HCT116 (cell line): Measurements from ENCODE around the gene OR10J1. TPM values are rescaled to one million over a fixed set of nuclear protein-coding genes. Genes with fewer than 3 reads are reported as not detected.

Experiments used
- ATAC-seq: fragments of 200-7000 bp; cut with Tn5 transposase; 2 replicates; pipeline ENCODE4 v1.9.1; 2020; ENCODE audit warnings: mild to moderate bottlenecking, moderate library complexity
- BruUV-seq: library from RNA; stranded (reverse); fragments of 400-500 nt; replicated peaks from 2 replicates; lab custom pipeline; 2021; lab: Mats Ljungman, UMichigan
- CTCF ChIA-PET: fragments of 300-600 bp; sonication (Branson Sonifier 250); formaldehyde crosslinking; loops from one replicate; lab custom pipeline; 2021; ENCODE audit warnings: antibody characterized with exemption; lab: Charles Lee
- POLR2A ChIA-PET: fragments of 300-600, 350-600 bp; sonication (Branson Sonifier 250); formaldehyde crosslinking; loops from one replicate; lab custom pipeline; 2021; ENCODE audit warnings: antibody characterized with exemption; lab: Charles Lee
- RAD21 ChIA-PET, 2 experiments: fragments of 300-600 bp; sonication (Branson Sonifier 250); formaldehyde crosslinking; loops; one replicate each; lab custom pipeline; 2023; ENCODE audit warnings: low total read pairs in 2 of 2; ENCODE audit not compliant: uncharacterized antibody in 2 of 2, unreplicated experiment in 2 of 2, low non-redundant PET in 1 of 2; lab: Charles Lee
- DNase-seq: peaks from one replicate; pipeline ENCODE4 v3.0.0-alpha.2; 2010; ENCODE audit warnings: low read depth, low spot score
- H2AFZ ChIP-seq: fragments of 200-600 bp; shearing (Covaris generic), sonication (generic); 2 replicates; pipeline ENCODE4 v1.6.1; 2017; ENCODE audit warnings: low read depth, mixed run types, mixed read lengths, antibody characterized with exemption, low read length; ENCODE audit not compliant: poor library complexity, severe bottlenecking
- H3K27ac ChIP-seq: 2 replicates; pipeline ENCODE4 v1.5.1; 2012; ENCODE audit warnings: low read depth, low read length
- H3K27me3 ChIP-seq: fragments of 200-600 bp; sonication (generic); 2 replicates; pipeline ENCODE4 v1.6.1; 2016; ENCODE audit warnings: mixed run types, low read length, mixed read lengths; ENCODE audit not compliant: insufficient read depth
- H3K36me3 ChIP-seq, 2 experiments: fragments of 200-500 bp in 1 of 2; fragments of 200-600 bp in 1 of 2; sonication (Bioruptor generic) in 1 of 2; sonication (generic) in 1 of 2; 2 replicates each; pipeline versions ENCODE4 v1.5.1 to v1.6.1; 2014 to 2016; ENCODE audit warnings: low read length in 2 of 2, inconsistent platforms in 1 of 2, mixed read lengths in 1 of 2, mixed run types in 1 of 2; ENCODE audit not compliant: insufficient read depth in 2 of 2, control insufficient read depth in 1 of 2
- H3K4me1 ChIP-seq, 2 experiments: fragments of 200-600 bp in 1 of 2; sonication (generic) in 1 of 2; 2 replicates each; pipeline versions ENCODE4 v1.5.1 to v1.6.1; 2012 to 2017; ENCODE audit warnings: low read length in 2 of 2, inconsistent platforms in 1 of 2, mild to moderate bottlenecking in 1 of 2, mixed read lengths in 1 of 2, mixed run types in 1 of 2, moderate library complexity in 1 of 2; ENCODE audit not compliant: insufficient read depth in 2 of 2, control insufficient read depth in 1 of 2
- H3K4me2 ChIP-seq: fragments of 200-600 bp; sonication (generic); 2 replicates; pipeline ENCODE4 v1.6.1; 2017; ENCODE audit warnings: mixed run types, low read length, mixed read lengths
- H3K4me3 ChIP-seq, 2 experiments: fragments of 200-600 bp in 1 of 2; sonication (generic) in 1 of 2; replicated peaks in 1 of 2; 2 replicates each; pipeline ENCODE4 v1.5.1; 2011 to 2016; ENCODE audit warnings: low read length in 2 of 2, control low read depth in 1 of 2, low read depth in 1 of 2, mild to moderate bottlenecking in 1 of 2, mixed read lengths in 1 of 2, mixed run types in 1 of 2
- H3K79me2 ChIP-seq: fragments of 200-600 bp; sonication (generic); 2 replicates; pipeline ENCODE4 v1.6.1; 2017; ENCODE audit warnings: mild to moderate bottlenecking, mixed run types, low read length, moderate library complexity, mixed read lengths; ENCODE audit not compliant: insufficient read depth
- H3K9ac ChIP-seq: fragments of 200-600 bp; sonication (generic); 2 replicates; pipeline ENCODE4 v1.6.1; 2016; ENCODE audit warnings: low read length, mixed read lengths
- H3K9me2 ChIP-seq: fragments of 200-600 bp; sonication (generic), shearing (Covaris generic); 2 replicates; pipeline ENCODE4 v1.6.1; 2017; ENCODE audit warnings: mixed run types, mild to moderate bottlenecking, moderate library complexity; ENCODE audit not compliant: insufficient read depth
- H3K9me3 ChIP-seq, 2 experiments: fragments of 200-500 bp in 1 of 2; fragments of 200-600 bp in 1 of 2; sonication (Bioruptor generic) in 1 of 2; sonication (generic) in 1 of 2; 2 replicates each; pipeline ENCODE4 v1.6.1; 2014 to 2017; ENCODE audit warnings: low read length in 2 of 2, mixed read lengths in 2 of 2, inconsistent platforms in 1 of 2, low read depth in 1 of 2, mild to moderate bottlenecking in 1 of 2, mixed run types in 1 of 2, moderate library complexity in 1 of 2; ENCODE audit not compliant: control insufficient read depth in 1 of 2, insufficient read depth in 1 of 2
- H4K20me1 ChIP-seq: fragments of 200-600 bp; sonication (generic), shearing (Covaris generic); 2 replicates; pipeline ENCODE4 v1.6.1; 2017; ENCODE audit warnings: mixed run types, mild to moderate bottlenecking, moderate library complexity; ENCODE audit not compliant: insufficient read depth
- CBX3 ChIP-seq: IDR thresholded peaks from 2 replicates; pipeline ENCODE4 v1.6.1; 2012; ENCODE audit warnings: low read depth
- EGR1 ChIP-seq: IDR thresholded peaks from 2 replicates; pipeline ENCODE4 v1.6.1; 2012; ENCODE audit warnings: low read depth
- ELF1 ChIP-seq: IDR thresholded peaks from 2 replicates; pipeline ENCODE4 v1.6.1; 2012; ENCODE audit warnings: low read depth, borderline replicate concordance
- EZH2 ChIP-seq: fragments of 200-600 bp; sonication (generic); IDR thresholded peaks from 2 replicates; pipeline ENCODE4 v1.6.1; 2017; ENCODE audit warnings: antibody characterized with exemption, mixed run types
- EZH2phosphoT487 ChIP-seq: fragments of 200-600 bp; IDR thresholded peaks from 2 replicates; pipeline ENCODE4 v1.6.1; 2018; ENCODE audit warnings: antibody characterized with exemption, borderline replicate concordance
- POLR2AphosphoS5 ChIP-seq: IDR thresholded peaks from 2 replicates; pipeline ENCODE4 v1.6.1; 2011; ENCODE audit warnings: mild to moderate bottlenecking, low read depth, low read length, moderate library complexity
- RAD21 ChIP-seq: IDR thresholded peaks from 2 replicates; pipeline ENCODE4 v1.6.1; 2012; ENCODE audit warnings: low read depth, mild to moderate bottlenecking
- SRF ChIP-seq: IDR thresholded peaks from 2 replicates; pipeline ENCODE4 v1.6.1; 2012; ENCODE audit warnings: low read depth
- ZFX ChIP-seq: fragments of 450-650 bp; IDR thresholded peaks from 2 replicates; pipeline ENCODE4 v1.6.1; 2017
- ZNF274 ChIP-seq: fragments of 200-500 bp; sonication (Bioruptor generic); IDR thresholded peaks from 2 replicates; pipeline ENCODE4 v1.6.1; 2014; ENCODE audit warnings: mild to moderate bottlenecking, low read depth, low read length, inconsistent platforms
- intact Hi-C: fragments of 100-400 bp; cut with micrococcal nuclease; formaldehyde crosslinking; loops from 2 replicates; pipeline ENCODE4 v1.10.0; 2022
- total RNA-seq: library from RNA; stranded (reverse); gene quantifications from one replicate; pipeline ENCODE4 v1.2.1, GENCODE V29; 2021; ENCODE audit not compliant: unreplicated experiment
- TF ChIP-seq, protein P1 (sequence below): IDR thresholded peaks from 2 replicates; pipeline ENCODE4 v1.6.1; 2012
- TF ChIP-seq, protein P2 (sequence below): IDR thresholded peaks from 2 replicates; pipeline ENCODE4 v1.6.1; 2011; ENCODE audit warnings: mild to moderate bottlenecking, low read length, moderate library complexity; ENCODE audit not compliant: insufficient replicate concordance; ENCODE audit errors: extremely low read depth
- TF ChIP-seq, protein P3 (sequence below), 3 experiments: fragments of 200-600 bp in 1 of 3; sonication (generic) in 1 of 3; IDR thresholded peaks in 2 of 3; conservative IDR thresholded peaks in 1 of 3; 2 replicates each; pipeline ENCODE4 v1.5.1; 2012 to 2017; ENCODE audit warnings: low read depth in 2 of 3, low read length in 2 of 3, antibody characterized with exemption in 1 of 3, borderline replicate concordance in 1 of 3, control low read depth in 1 of 3, mild to moderate bottlenecking in 1 of 3, mixed read lengths in 1 of 3, mixed run types in 1 of 3, moderate library complexity in 1 of 3; ENCODE audit not compliant: insufficient read depth in 1 of 3

Gene OR10J1
- total RNA-seq, 1 experiment from 2014 or later: not detected

DNA sequence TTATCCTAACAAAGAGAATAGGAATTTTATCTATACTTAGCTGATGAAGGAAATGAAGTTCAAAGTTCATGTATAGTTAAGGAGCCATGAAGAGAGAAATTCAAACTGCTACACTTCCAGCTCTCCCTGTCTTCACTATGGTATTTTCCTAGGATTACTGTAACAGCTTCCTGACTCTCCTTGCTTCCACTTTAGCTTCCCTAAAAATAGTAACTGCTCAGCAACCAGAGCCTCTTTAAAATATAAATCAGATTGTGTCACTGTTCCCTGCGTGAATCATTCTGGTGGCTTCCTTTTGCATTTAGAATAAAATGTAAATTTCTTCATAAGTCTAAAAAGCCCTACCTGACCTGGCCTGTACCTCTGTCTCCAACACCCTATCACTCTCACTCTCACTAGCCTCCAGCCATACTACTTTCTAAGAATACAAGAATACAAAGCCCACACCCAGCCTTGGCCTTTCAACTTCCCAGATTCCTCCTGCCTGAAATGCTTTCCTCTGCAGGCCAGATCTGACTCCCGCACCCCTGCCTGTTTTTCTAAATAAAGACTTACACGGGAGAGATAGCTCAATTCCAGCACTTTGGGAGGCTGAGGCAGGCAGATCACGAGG is 30.5 kb downstream of the OR10J1 start:
- POLR2A ChIA-PET: no interaction called here

DNA sequence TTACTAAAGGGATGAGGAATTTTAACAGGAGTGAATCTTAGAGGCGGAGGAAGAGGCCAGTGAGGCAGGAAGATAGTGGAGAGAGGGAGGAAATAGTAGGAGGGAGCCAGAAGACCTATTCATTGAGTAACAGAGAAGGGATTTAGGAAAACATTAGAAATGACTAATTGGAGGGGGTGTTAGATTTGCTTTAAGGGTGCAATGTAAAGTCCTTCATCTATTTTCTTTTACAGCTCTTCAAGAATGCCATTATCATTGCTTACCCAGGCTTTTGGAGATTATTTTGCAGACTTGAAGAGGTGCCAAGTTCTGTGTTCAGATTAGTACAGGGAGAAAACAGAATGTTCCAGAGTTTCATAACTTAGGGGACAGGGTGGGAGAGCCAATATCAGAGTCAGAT is 33.8 kb downstream of the OR10J1 start:
- no TSS peak for BruUV-seq
- Histone ChIP-seq H3K27ac (no peak overlapping the region), H3K9me3 (no peaks in the 10 kb centered on the region), H3K4me3 (no peak overlapping the region), H3K9me2 (no peaks in the 10 kb centered on the region), H3K9ac (no peak overlapping the region), H3K27me3 (peaks cover 22% of the 10 kb centered on the region), H3K79me2 (no peaks in the 10 kb centered on the region), H4K20me1 (no peaks in the 10 kb centered on the region), H3K36me3 (no peaks in the 10 kb centered on the region), H3K4me1 (no peaks in the 10 kb centered on the region), H3K4me2 (no peak overlapping the region), H2AFZ (no peak overlapping the region)
- no peak for DNase-seq
- RAD21 ChIA-PET: no interaction called here
- ATAC-seq: no peak
- POLR2A ChIA-PET: no interaction called here
- intact Hi-C loops: no loop called here
- CTCF ChIA-PET: no interaction called here
- TF ChIP-seq, protein P1, sequence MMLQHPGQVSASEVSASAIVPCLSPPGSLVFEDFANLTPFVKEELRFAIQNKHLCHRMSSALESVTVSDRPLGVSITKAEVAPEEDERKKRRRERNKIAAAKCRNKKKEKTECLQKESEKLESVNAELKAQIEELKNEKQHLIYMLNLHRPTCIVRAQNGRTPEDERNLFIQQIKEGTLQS: no peak
- no peak for TF ChIP-seq ZNF274
- no peak for TF ChIP-seq ELF1
- TF ChIP-seq ZFX: no peak
- no peak for TF ChIP-seq EZH2
- no peak for TF ChIP-seq EZH2phosphoT487
- TF ChIP-seq EGR1: no peak
- no peak for TF ChIP-seq SRF
- TF ChIP-seq, protein P2, sequence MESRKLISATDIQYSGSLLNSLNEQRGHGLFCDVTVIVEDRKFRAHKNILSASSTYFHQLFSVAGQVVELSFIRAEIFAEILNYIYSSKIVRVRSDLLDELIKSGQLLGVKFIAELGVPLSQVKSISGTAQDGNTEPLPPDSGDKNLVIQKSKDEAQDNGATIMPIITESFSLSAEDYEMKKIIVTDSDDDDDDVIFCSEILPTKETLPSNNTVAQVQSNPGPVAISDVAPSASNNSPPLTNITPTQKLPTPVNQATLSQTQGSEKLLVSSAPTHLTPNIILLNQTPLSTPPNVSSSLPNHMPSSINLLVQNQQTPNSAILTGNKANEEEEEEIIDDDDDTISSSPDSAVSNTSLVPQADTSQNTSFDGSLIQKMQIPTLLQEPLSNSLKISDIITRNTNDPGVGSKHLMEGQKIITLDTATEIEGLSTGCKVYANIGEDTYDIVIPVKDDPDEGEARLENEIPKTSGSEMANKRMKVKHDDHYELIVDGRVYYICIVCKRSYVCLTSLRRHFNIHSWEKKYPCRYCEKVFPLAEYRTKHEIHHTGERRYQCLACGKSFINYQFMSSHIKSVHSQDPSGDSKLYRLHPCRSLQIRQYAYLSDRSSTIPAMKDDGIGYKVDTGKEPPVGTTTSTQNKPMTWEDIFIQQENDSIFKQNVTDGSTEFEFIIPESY: no peak
- TF ChIP-seq RAD21: no peak

More for the DNA sequence above, 30.5 kb downstream of the OR10J1 start:
- ChIA-PET CTCF (no interaction called here), RAD21 (no interaction called here)
- Histone ChIP-seq H3K9me2 (no peaks in the 10 kb centered on the region), H4K20me1 (no peaks in the 10 kb centered on the region; the same call in 1 of the 2 replicates), H2AFZ (no peak overlapping the region), H3K9ac (no peak overlapping the region), H3K4me1 (no peaks in the 10 kb centered on the region), H3K27ac (no peak overlapping the region), H3K4me2 (no peak overlapping the region), H3K79me2 (no peaks in the 10 kb centered on the region), H3K9me3 (no peaks in the 10 kb centered on the region), H3K4me3 (no peak overlapping the region), H3K27me3 (peaks cover 22% of the 10 kb centered on the region), H3K36me3 (no peaks in the 10 kb centered on the region)
- no TSS peak for BruUV-seq
- ATAC-seq (no peak), DNase-seq (no peak)
- TF ChIP-seq CBX3: no peak
- TF ChIP-seq, protein P3, sequence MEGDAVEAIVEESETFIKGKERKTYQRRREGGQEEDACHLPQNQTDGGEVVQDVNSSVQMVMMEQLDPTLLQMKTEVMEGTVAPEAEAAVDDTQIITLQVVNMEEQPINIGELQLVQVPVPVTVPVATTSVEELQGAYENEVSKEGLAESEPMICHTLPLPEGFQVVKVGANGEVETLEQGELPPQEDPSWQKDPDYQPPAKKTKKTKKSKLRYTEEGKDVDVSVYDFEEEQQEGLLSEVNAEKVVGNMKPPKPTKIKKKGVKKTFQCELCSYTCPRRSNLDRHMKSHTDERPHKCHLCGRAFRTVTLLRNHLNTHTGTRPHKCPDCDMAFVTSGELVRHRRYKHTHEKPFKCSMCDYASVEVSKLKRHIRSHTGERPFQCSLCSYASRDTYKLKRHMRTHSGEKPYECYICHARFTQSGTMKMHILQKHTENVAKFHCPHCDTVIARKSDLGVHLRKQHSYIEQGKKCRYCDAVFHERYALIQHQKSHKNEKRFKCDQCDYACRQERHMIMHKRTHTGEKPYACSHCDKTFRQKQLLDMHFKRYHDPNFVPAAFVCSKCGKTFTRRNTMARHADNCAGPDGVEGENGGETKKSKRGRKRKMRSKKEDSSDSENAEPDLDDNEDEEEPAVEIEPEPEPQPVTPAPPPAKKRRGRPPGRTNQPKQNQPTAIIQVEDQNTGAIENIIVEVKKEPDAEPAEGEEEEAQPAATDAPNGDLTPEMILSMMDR (IDR thresholded peaks at IDR 0.05 in 2 of 3, conservative IDR thresholded peaks at IDR 0.05 in 1 of 3; ENCODE audit: borderline replicate concordance in 1 of 3, insufficient read depth in 1 of 3, low read depth in 2 of 3, low read length in 2 of 3): no peak
- TF ChIP-seq POLR2AphosphoS5: no peak
- TF ChIP-seq, protein P1: no peak
- TF ChIP-seq EGR1: no peak
- TF ChIP-seq EZH2: no peak
- intact Hi-C loops: no loop called here
